ENCODE measurements around the gene PUDP.

- TF ChIP-seq CEBPB (IDR thresholded peaks at IDR 0.05; ENCODE audit: low read depth) (no peak), POLR2A (IDR thresholded peaks at IDR 0.05; ENCODE audit: borderline replicate concordance, extremely low read depth, insufficient read depth, insufficient read length) (no peak)
- TF ChIP-seq, protein P1, sequence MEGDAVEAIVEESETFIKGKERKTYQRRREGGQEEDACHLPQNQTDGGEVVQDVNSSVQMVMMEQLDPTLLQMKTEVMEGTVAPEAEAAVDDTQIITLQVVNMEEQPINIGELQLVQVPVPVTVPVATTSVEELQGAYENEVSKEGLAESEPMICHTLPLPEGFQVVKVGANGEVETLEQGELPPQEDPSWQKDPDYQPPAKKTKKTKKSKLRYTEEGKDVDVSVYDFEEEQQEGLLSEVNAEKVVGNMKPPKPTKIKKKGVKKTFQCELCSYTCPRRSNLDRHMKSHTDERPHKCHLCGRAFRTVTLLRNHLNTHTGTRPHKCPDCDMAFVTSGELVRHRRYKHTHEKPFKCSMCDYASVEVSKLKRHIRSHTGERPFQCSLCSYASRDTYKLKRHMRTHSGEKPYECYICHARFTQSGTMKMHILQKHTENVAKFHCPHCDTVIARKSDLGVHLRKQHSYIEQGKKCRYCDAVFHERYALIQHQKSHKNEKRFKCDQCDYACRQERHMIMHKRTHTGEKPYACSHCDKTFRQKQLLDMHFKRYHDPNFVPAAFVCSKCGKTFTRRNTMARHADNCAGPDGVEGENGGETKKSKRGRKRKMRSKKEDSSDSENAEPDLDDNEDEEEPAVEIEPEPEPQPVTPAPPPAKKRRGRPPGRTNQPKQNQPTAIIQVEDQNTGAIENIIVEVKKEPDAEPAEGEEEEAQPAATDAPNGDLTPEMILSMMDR (IDR thresholded peaks at IDR 0.05 in 2 of 3, conservative IDR thresholded peaks at IDR 0.05 in 1 of 3; ENCODE audit: borderline replicate concordance in 1 of 3, insufficient read depth in 1 of 3, low read depth in 2 of 3, low read length in 2 of 3), result no peak
These were observed 3.9 kb downstream of the PUDP start for GRCh38 chrX:7143941-7144525.

Measured in HCT116 (cell line).